Kidney epithelial cell (primary cell): ENCODE measurements around the gene DENND1A. TPM values are rescaled to one million over a fixed set of nuclear protein-coding genes. Genes with fewer than 3 reads are reported as not detected.

Experiments
- DNase-seq: peaks from one replicate; pipeline ENCODE4 v3.0.0-alpha.2; 2010; ENCODE audit warnings: low read depth
- H3K27me3 ChIP-seq: 2 replicates; pipeline ENCODE4 v1.6.0; 2011; ENCODE audit warnings: low read length; ENCODE audit not compliant: control insufficient read depth, insufficient read depth
- H3K36me3 ChIP-seq: 2 replicates; pipeline ENCODE4 v1.5.1; 2011; ENCODE audit warnings: low read length; ENCODE audit not compliant: control insufficient read depth, insufficient read depth
- H3K4me3 ChIP-seq: 2 replicates; pipeline ENCODE4 v1.5.1; 2011; ENCODE audit warnings: low read depth, mild to moderate bottlenecking, control low read depth, low read length
- CTCF ChIP-seq: IDR thresholded peaks from 2 replicates; pipeline ENCODE4 v1.5.1; 2011; ENCODE audit warnings: mild to moderate bottlenecking, moderate library complexity, low read length, control low read depth, inconsistent platforms; ENCODE audit not compliant: insufficient read depth, poor library complexity, severe bottlenecking
- total RNA-seq: library from RNA; depleted of rRNA; stranded (reverse); fragments of >200 nt; gene quantifications from 2 replicates; pipeline ENCODE4 v1.2.3, GENCODE V29; 2015

The DENND1A gene
- total RNA-seq, 1 donor from 2014 or later, result 14.5 TPM

GRCh38 chr9:123550012-123550411 is 379.9 kb downstream of the DENND1A start:
- Histone ChIP-seq H3K4me3 (no peak overlapping the region), H3K36me3 (no peaks in the 10 kb centered on the region), H3K27me3 (peaks cover 2% of the 10 kb centered on the region)
- DNase-seq, result no peak
- TF ChIP-seq CTCF, result no peak

DNA sequence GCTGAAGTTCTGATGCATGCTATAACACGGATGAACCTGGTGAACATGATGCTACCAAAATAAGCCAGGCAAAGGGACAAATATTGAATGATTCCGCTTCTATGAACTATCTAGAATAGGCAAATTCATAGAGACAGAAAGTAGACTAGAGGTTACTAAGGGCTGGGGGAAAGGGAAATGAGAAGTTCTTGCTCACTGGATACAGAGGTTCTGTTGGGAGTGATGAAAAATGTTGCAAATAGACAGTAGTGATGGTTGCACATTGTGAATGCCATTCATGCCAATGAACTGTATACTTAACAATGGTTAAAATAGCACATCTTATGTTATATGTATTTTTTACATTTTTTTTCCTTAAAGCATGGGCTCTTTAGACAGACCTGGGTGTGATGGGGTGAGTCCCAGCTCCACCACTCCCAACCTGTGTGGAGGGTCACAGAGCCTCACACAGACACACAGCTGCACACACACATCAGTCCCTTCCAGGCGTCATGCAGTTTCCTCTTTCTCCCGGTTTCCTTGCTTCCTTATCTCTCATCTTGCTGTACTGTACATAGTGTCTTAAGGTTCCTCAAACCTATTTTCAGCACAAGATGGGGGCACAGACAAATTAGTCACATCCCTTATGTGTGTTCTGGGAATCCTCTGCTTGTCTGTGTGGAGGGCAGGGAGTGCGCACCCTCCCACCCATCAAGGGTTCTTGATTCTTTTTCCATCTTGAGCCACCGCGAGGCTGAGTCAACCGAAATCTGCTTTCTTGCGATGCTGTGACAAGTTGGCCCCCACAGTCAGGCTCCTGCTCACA is 381.0 kb downstream of the DENND1A start:
- DNase-seq, result no peak
- Histone ChIP-seq H3K27me3 (peaks cover 2% of the 10 kb centered on the region), H3K36me3 (no peaks in the 10 kb centered on the region), H3K4me3 (no peak overlapping the region)
- no peak for TF ChIP-seq CTCF

GRCh38 chr9:123544007-123544827 is 385.7 kb downstream of the DENND1A start:
- DNase-seq, result peak; percentile 7
- H3K27me3 ChIP-seq, result no peaks in the 10 kb centered on the region
- no peak overlapping the region for H3K4me3 ChIP-seq
- H3K36me3 ChIP-seq, result no peaks in the 10 kb centered on the region
- peak; percentile 89 for TF ChIP-seq CTCF

DNA sequence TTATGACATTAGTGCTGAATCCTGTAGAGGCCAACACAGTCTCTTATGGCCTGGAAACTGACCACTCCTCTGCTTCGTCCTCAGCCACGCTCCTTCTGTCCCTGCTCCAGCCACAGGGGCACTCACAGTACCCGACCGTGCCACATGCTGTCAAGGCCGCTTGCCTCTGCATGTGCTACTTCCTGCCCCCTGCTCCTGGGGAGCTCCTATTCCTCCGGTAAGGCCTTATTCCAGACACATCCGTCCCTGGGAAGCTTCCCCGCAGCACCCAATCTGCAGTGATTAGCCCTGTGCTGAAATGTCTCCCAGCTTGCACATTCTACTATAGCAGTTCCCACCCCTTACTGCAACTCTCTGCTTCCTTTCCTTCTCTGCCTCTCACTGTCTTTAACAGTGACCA is 386.4 kb downstream of the DENND1A start:
- TF ChIP-seq CTCF, result no peak
- Histone ChIP-seq H3K4me3 (no peak overlapping the region), H3K36me3 (no peaks in the 10 kb centered on the region), H3K27me3 (no peaks in the 10 kb centered on the region)
- no peak for DNase-seq

- no peak for TF ChIP-seq CTCF
- DNase-seq, result no peak
- Histone ChIP-seq H3K36me3 (no peaks in the 10 kb centered on the region), H3K27me3 (no peaks in the 10 kb centered on the region), H3K4me3 (no peak overlapping the region)
Observed at GRCh38 chr9:123542435-123543225, 387.3 kb downstream of the DENND1A start.
